Transverse colon (tissue), 3 donors: Measurements from ENCODE around the gene TNS3.

Experiments
- CTCF ChIP-seq, 5 experiments: fragments of 200-600 bp in 3 of 5; fragments of 450-650 bp in 2 of 5; sonication (generic) in 3 of 5; IDR thresholded peaks; 1 replicate in 2 of 5; 2 replicates in 3 of 5; pipeline ENCODE4 v1.5.1; 2016 to 2017; ENCODE audit warnings: antibody characterized with exemption in 5 of 5, inconsistent platforms in 3 of 5, mild to moderate bottlenecking in 2 of 5, moderate library complexity in 1 of 5
- EP300 ChIP-seq: sonication (generic); formaldehyde crosslinking; IDR thresholded peaks from one replicate; pipeline ENCODE4 v1.6.1; 2017; ENCODE audit warnings: antibody characterized with exemption, low read depth
- POLR2A ChIP-seq: fragments of 450-650 bp; IDR thresholded peaks from one replicate; pipeline ENCODE4 v1.6.1; 2016; ENCODE audit warnings: antibody characterized with exemption, mild to moderate bottlenecking, moderate library complexity

GRCh38 chr7:47267346-47267745 is 314.6 kb downstream of the TNS3 start:
- no peak for TF ChIP-seq CTCF (IDR thresholded peaks at IDR 0.05)
- TF ChIP-seq POLR2A, result no peak
- no peak for TF ChIP-seq EP300
